Stomach smooth muscle (tissue), 2 donors: Measurements from ENCODE around the gene TMEFF2.

Source experiments
- H3K27ac ChIP-seq: one replicate; pipeline ENCODE4 v1.7.0; 2013; ENCODE audit warnings: mild to moderate bottlenecking, low read length, inconsistent platforms
- H3K27me3 ChIP-seq, 2 donors: one replicate each; pipeline ENCODE4 v1.7.0; 2013; ENCODE audit warnings: low read length in 2 of 2; ENCODE audit not compliant: insufficient read depth in 2 of 2, control insufficient read depth in 1 of 2
- H3K36me3 ChIP-seq, 2 donors: one replicate each; pipeline ENCODE4 v1.7.0; 2013; ENCODE audit warnings: low read length in 2 of 2; ENCODE audit not compliant: control insufficient read depth in 2 of 2, insufficient read depth in 2 of 2
- H3K4me1 ChIP-seq: one replicate; pipeline ENCODE4 v1.7.0; 2013; ENCODE audit warnings: low read length; ENCODE audit not compliant: control insufficient read depth, insufficient read depth
- H3K4me3 ChIP-seq, 2 donors: one replicate each; pipeline ENCODE4 v1.7.0; 2013; ENCODE audit warnings: low read length in 2 of 2
- H3K9ac ChIP-seq, 2 donors: one replicate each; pipeline ENCODE4 v1.7.0; 2013; ENCODE audit warnings: low read length in 2 of 2, mild to moderate bottlenecking in 1 of 2
- H3K9me3 ChIP-seq, 2 donors: one replicate each; pipeline ENCODE4 v1.7.0; 2013; ENCODE audit warnings: low read length in 2 of 2; ENCODE audit not compliant: control insufficient read depth in 2 of 2
- donor health status: healthy.
- donor health status: Pancreatic carcinoma.

Gene TMEFF2

GRCh38 chr2:191907545-191907944 lies 287.2 kb downstream of the TMEFF2 start:
- no peak overlapping the region for H3K27ac ChIP-seq
- no peaks in the 10 kb centered on the region for H3K27me3 ChIP-seq
- no peak overlapping the region for H3K9ac ChIP-seq
- no peaks in the 10 kb centered on the region for H3K9me3 ChIP-seq
- H3K4me1 ChIP-seq: no peaks in the 10 kb centered on the region
- no peaks in the 10 kb centered on the region for H3K36me3 ChIP-seq
- no peak overlapping the region for H3K4me3 ChIP-seq

DNA sequence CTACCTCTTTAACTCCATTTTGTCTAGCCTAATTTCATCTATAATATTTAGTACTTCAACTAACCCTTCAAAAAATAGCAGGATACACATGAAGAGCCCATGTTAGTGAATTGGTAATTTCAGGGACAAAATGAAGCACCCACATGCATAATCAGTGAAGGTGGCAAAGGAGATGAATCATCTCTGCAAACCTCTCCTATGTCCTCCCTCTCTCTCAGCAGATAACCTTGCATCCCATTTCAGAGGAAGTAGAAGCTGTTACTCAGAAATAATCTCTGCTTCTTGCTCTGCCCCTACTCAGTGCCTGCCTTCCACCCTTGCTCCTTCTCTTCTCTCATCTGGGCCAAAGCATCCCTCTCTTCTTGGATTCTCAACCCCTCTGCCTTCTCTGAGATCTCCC lies 287.6 kb downstream of the TMEFF2 start:
- H3K27me3 ChIP-seq: no peaks in the 10 kb centered on the region
- no peak overlapping the region for H3K27ac ChIP-seq
- H3K4me3 ChIP-seq: no peak overlapping the region
- no peaks in the 10 kb centered on the region for H3K4me1 ChIP-seq
- H3K9ac ChIP-seq: no peak overlapping the region
- no peaks in the 10 kb centered on the region for H3K36me3 ChIP-seq
- no peaks in the 10 kb centered on the region for H3K9me3 ChIP-seq

GRCh38 chr2:191905336-191905735 lies 289.4 kb downstream of the TMEFF2 start:
- Histone ChIP-seq H3K9me3 (no peaks in the 10 kb centered on the region), H3K36me3 (no peaks in the 10 kb centered on the region), H3K4me1 (no peaks in the 10 kb centered on the region), H3K27ac (no peak overlapping the region), H3K27me3 (no peaks in the 10 kb centered on the region), H3K4me3 (no peak overlapping the region), H3K9ac (no peak overlapping the region)

DNA sequence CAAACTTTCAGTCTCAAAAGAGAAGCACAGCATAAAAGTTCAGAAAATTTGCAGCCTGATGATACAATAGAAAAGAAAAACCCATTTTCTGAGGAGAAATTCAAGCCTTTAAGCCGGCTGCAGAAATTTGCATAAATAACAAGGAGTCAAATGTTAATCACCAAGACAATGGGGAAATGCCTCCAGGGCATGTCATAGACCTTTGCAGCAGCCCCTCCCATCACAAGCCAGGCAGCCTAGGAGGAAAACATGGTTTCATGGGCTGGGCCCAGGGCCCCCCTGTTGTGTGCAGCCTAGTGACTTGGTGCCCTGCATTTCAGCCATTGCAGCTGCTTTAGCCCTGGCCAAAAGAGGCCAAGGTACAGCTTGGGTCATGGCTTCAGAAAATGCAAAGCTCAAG lies 293.7 kb downstream of the TMEFF2 start:
- Histone ChIP-seq H3K9me3 (no peaks in the 10 kb centered on the region), H3K27me3 (no peaks in the 10 kb centered on the region), H3K4me1 (no peaks in the 10 kb centered on the region), H3K4me3 (no peak overlapping the region), H3K36me3 (no peaks in the 10 kb centered on the region), H3K9ac (no peak overlapping the region), H3K27ac (no peak overlapping the region)

DNA sequence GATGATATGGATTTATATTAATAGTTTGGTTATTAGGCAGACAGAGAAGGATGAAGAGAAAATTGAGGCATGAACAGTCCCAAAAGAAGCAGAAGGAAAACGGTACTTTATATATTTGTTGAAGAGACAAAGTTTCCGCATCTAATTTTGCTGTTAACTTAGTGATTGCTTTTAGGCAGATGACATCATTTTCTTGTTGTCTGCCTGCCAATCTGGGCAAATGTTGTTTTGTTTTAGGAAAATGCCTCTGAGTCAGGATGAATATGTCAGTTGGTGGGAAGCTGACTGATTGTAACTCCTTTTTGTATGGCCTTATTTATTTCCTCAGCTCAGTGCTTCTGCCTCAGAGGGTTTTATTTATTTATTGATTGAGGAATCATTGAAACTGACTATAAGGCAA lies 295.3 kb downstream of the TMEFF2 start:
- Histone ChIP-seq H3K9me3 (no peaks in the 10 kb centered on the region), H3K4me3 (no peak overlapping the region), H3K27me3 (no peaks in the 10 kb centered on the region), H3K4me1 (no peaks in the 10 kb centered on the region), H3K9ac (no peak overlapping the region), H3K36me3 (no peaks in the 10 kb centered on the region), H3K27ac (no peak overlapping the region)
